HG03280 (cell line): ENCODE results near the gene FADS6.

Experiments used
- ATAC-seq: cut with Tn5 transposase; IDR thresholded peaks from one replicate; pipeline ENCODE4 v1.9.1; 2021; ENCODE audit warnings: mild to moderate bottlenecking, moderate library complexity; ENCODE audit not compliant: unreplicated experiment

The FADS6 gene

DNA sequence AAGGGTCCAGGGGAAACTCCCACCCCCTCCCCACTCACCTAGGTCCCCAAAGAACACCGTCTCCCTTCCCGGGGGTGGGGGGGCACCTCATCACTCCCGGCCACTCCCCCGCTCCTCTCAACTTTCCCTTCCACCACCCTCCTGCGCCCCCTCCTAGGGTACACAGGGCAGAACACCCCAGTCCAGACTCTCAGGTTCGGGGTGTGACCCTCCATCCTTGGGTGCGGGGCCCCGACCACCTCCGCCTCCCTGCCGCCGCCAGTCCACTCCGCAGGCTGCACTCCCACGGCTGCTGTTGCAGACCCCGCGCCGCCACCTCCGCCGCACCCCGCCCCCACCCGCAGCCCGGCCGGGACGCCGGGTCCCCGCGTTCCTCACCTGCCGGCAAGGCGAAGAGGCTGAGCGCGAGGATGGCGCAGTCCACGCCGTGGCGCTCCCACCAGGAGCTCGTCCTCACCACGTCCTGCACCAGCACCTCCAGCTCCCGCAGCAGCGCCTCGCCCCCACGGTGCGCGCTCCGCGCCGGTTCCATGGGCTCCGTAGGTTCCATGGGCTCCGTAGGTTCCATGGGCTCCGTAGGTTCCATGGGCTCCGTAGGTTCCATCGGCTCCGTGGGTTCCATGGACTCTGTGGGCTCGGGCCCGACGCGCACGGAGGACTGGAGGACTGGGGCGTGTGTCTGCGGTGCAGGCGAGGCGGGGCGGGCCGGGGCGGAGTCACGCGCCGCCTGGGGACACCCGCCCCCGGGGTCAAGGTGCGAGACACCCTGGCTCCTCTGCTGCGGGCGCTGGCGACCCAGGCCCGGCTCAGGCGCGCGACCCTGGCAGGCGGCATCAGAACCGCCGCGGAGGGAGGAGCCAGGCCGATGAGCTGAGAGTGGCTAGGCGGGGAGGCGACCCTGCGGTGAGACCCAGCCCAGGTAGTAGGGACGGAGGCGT is at the start of gene FADS6:
Gene FADS6, minus strand, starts transcription at position 660 of the 938 bp plus-strand sequence. Its CDS starts 38 bp downstream, at position 622.
- no peak for ATAC-seq

DNA sequence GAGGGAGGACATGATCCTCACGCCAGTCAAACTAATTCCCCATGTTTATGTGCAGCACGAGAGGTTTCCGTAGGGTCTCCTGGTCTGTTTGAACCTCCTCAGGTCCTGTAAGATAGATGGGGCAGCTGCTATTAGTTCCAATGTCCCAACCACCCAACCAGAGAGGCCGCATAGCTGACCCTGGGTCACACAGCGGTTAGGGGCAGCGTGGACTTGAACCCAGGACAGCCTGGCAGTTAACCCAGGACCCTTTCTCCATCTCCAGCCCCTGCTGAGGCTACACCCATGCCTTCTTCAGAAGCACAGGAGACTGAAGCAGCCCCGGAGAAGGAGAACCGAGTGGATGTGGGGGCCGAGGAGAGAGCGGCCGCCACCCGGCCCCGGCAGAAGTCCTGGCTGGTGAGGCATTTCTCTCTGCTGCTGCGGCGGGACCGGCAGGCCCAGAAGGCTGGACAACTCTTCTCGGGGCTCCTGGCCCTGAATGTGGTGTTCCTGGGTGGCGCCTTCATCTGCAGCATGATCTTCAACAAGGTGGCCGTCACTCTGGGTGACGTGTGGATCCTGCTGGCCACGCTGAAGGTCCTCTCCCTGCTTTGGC is 47.8 kb upstream of the FADS6 start:
- ATAC-seq = no peak

GRCh38 chr17:74939534-74939933 is 46.1 kb upstream of the FADS6 start:
- ATAC-seq = no peak

GRCh38 chr17:74938194-74938950 is 44.9 kb upstream of the FADS6 start:
- ATAC-seq = no peak

DNA sequence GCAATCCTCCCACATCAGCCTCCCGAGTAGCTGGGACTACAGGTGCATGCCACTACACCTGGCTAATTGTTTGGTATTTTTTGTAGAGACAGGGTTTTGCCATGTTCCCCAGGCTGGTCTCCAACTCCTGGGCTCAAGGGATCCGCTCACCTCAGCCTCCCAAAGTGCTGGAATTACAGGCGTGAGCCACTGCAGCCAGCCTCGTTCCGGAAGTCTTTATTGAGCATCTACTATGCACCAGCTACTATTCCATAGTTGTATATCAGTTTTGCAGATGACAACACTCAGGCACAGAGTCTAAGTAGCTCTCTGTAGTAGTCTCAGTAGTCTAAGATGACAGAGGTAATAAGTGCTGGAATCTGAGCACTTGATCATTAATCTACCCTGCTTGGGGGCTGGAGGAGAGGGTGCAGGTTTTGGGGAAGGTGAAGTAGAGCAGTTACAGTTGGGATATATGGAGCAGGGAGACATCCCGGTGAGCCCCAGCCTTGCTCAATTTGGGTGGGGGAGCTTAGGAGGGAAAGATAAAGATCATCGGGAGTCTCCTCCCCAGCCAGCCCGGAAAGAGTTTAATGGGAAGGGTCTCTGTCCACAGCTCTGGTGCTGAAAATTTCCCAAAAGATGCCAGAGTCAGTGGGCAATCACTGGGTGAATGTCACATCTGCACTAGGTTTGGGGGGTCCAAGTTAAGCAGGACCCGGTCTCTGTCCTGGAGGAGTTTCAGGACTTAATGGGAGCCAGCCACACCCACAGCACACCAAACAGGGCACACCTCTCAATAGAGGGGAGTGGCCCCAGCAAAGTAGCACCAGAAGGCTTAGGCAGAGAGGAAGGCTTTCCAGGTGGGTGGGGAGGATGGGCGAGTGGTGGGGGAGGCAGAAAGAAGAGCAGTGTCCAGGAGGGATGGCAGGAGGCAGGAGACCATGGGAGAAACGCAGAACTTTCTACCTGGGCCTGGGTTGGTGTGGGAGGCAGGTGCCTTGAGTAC is 43.9 kb upstream of the FADS6 start:
- no peak for ATAC-seq

DNA sequence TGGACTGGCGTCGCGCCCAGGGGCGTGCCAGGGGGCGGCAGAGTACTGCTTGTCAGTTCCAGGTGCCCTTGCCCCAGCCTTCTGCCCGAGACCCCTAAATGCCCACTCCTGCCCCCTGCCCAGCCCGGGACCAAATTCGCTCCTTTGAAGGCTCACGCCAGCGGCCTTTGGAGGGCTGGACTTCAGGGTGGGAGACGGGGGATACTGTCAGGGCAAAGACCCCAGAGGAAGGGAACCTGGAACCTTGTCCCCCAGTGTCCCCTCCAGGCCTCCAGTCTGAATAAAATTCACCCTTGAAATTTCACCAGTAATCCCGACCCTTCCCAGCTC is 43.0 kb upstream of the FADS6 start:
- no peak for ATAC-seq

DNA sequence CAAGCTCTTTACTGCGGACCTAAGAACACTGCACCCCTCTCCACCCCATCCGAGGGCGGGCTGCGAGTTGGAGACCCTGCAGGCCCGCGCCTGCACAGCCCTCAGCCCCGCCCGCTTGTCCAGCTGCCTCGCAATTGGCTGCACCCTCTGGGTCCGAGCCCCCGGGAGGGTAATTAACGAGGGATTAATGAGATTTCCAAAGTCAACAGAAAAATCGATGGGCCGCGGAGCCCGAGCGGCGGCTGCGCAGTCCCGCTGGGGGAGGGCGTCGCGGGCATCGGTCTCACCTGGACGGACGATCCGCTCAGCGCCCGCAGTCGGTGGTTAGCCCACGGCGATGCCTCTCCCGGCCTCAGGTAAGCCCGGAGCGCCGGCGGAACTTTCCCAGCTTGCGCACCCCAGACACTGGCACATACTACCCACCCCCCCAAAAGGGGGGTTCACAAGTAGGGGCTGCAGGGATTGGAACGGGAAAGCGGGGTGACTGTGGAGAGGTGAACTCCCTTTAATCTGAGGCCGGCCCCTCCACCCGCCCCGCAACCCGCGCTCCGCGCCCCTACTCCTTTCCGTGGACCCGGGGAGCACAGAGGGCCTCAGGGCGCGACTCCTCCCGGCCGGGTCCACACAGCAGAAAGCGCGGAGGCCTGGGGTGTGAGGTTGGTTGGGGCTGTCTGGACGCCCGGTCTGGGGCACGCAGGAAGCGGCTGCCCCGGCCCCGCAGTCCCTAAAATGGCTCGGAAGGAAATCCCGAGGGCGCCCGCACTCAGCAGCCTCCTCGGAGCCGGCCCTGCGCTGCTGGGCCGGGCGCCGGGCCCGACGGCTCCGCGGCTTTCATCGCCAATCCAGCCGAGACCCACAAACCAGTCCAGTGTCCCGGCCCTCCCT is 42.4 kb upstream of the FADS6 start, which contains the start of gene OTOP3:
Gene OTOP3, plus strand, starts transcription at position 314 of the 885 bp plus-strand sequence. Its CDS starts 24 bp downstream, at position 338.
- ATAC-seq = no peak

DNA sequence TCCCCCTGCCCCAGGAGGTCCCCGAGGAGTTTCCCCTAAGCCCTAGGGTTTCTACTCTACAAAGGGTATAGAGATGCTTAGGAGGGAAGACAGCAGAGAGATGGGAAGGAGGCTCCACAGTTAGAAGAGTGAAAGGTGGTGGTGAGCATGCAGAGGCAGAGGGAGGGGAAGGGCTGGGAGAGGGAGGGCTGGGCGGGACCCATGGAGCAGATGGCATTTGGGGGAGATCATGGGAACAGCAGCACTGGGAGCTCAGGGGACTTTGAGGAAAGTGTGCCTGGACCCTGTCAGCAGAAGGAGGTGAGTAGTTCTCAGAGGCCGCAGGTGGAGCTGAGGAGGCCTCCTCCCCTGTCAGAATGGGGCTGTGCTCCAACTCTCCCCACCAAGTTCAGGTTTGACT is 41.6 kb upstream of the FADS6 start:
- no peak for ATAC-seq

GRCh38 chr17:74930535-74931036 is 37.2 kb upstream of the FADS6 start:
- no peak for ATAC-seq

GRCh38 chr17:74928786-74929185 is 35.4 kb upstream of the FADS6 start:
- ATAC-seq = no peak

- no peak for ATAC-seq
Observed at GRCh38 chr17:74925242-74925641, 31.8 kb upstream of the FADS6 start.

- no peak for ATAC-seq
Observed at GRCh38 chr17:74924250-74924948, 31.0 kb upstream of the FADS6 start, which contains the start of gene OTOP2. Gene OTOP2, plus strand, starts transcription at chr17:74924273. Its CDS starts 360 bp downstream, at chr17:74924633.

DNA sequence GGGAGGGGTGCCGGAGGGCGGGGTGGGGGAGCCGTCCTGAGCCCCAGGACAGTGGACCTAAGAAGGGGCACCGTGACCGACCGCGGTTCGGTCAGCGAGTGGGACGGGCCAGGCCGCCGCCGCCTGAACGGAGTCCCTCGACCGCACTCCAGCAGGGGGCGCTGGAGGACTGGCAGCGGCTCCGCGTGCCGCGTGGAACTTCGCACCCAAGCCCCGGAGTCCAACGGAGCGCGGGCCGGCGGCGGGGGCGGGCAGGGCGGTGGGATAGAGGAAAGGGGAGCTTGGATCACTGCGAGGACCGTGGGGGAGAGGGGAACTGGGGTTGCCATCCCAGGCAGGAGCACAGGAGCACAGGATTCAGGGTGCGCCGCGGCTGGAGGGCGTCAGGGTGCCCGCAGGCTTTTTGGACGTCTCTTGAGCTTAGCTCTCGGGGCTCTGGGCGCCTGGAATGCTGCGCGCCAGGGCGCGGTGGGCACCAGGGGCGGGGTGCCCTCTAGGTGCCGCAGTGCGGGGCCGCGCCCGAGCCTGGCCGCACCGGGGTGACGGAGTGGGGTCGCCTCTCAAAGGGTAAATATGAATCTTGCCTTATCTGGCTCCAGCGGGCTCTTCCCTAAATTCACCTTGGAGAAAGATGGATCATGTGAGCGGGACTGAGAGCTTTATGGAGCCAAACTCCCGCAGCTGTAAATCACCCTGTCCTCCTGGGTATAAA is 30.3 kb upstream of the FADS6 start:
- no peak for ATAC-seq

DNA sequence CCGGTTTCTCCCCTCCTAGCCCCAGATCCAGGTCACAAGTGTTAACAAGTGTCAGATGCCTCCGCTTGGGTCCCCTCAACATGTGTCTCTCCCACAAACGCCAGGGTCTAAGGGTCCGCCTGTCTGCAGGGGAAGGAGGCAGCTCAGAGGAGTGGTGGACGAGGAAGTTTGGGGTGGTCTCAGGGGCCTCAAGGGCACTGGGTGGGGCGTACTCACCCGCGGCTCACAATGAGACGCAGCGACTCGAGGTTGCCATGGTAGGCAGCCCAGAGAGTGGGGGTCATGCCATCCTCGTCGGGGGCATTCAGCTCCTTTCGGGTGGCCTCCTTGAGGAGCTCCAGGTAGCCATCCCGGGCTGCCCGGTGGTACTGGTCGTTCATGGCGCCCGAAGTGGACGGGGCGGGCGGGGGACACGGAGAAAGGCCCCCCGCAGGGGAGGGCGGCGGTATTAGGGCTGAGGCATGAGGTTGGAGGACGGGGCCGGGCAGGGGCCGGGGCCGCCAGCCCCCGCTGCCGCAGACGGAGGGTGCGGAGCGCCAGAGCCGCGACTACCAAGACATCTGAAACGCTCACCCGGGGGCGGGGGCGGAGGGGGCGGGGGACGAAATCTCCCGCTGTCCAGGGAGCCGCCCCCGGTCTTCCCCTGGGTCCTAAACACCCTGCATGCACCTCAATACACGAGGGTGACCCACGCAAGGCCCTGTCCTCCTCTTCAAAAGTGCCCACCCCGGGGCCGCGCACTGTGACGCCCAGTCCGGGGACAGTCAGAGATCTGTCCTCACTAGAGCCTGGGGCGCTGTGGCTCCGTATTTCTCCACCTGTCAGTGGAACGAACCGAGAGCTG is 29.5 kb upstream of the FADS6 start, which contains the start of gene USH1G:
Gene USH1G, minus strand, starts transcription at position 562 of the 844 bp plus-strand sequence. Its CDS starts 182 bp downstream, at position 380.
- ATAC-seq = no peak

DNA sequence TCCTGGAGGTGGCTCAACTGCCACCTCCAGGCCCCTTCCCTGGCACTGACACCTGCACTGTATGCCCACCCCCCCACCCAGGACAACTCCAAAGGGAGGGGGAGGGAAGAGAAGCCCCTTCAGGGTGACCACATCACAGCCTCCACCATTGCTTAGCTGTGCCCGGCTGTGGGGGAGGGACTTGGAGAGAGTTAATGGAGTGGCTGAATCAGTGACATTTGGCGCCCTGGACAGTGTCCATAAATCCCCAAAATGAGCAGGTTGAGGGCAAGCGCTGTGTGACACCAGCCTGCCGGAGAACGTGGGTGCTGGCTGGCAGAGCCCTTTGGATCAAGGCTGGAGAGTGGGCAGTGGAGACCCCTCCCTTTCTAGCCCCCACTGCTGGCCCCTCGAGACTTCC is 28.7 kb upstream of the FADS6 start:
- ATAC-seq = no peak

DNA sequence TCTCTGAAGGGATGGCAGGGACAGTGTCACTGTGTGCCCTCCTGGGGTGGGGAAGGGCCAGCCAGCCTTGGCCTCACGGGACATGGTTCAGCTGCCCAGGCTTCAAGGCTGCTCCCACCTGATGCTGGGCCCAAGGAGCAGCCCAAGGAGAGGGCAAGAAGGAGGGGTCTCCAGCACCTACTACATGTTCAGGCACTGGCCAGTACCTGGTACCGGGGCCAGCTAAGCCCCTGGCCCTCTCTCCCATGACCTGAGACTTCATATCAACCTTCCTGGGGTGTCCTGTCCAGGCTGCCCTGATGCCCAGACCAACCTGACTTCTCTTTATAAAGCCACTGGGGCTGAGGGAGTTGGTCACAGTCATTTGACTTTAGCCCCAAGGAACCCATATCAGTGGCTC is 28.3 kb upstream of the FADS6 start:
- no peak for ATAC-seq
